Activated T-cell treated with anti-CD3 and anti-CD28 coated beads, Interleukin-2, amount 50 U/mL, for 24 hours (primary cell): Measurements from ENCODE around the gene RACGAP1.
"Not testable (repeated sequence)": the region's sequence is repeated elsewhere in the genome, so short reads cannot be mapped to it uniquely, and the experiment has no call there.

Source experiments
- DNase-seq: peaks from one replicate; pipeline ENCODE4 v3.0.0-alpha.2; 2020
- H3K27ac Mint-ChIP-seq: 2 replicates; pipeline ENCODE4 v1.8.0; 2020; ENCODE audit warnings: mild to moderate bottlenecking, mixed read lengths
- H3K27me3 Mint-ChIP-seq: 2 replicates; pipeline ENCODE4 v1.8.0; 2020; ENCODE audit warnings: mixed read lengths
- H3K36me3 Mint-ChIP-seq: 2 replicates; pipeline ENCODE4 v1.8.0; 2020; ENCODE audit warnings: low read depth, mixed read lengths
- H3K4me1 Mint-ChIP-seq: 2 replicates; pipeline ENCODE4 v1.8.0; 2020; ENCODE audit warnings: low read depth, mixed read lengths
- H3K4me3 Mint-ChIP-seq: 2 replicates; pipeline ENCODE4 v1.8.0; 2020; ENCODE audit warnings: mild to moderate bottlenecking, moderate library complexity, mixed read lengths
- H3K9me3 Mint-ChIP-seq: 2 replicates; pipeline ENCODE4 v1.8.0; 2020; ENCODE audit warnings: mixed read lengths

The RACGAP1 gene

GRCh38 chr12:50004696-50005095 lies 20.6 kb downstream of the RACGAP1 start:
- H3K27me3 Mint-ChIP-seq: no peaks in the 10 kb centered on the region
- H3K4me3 Mint-ChIP-seq: no peak overlapping the region
- DNase-seq: no peak
- peaks cover 85% of the 10 kb centered on the region for H3K36me3 Mint-ChIP-seq
- peaks cover 10% of the 10 kb centered on the region for H3K4me1 Mint-ChIP-seq
- H3K9me3 Mint-ChIP-seq: no peaks in the 10 kb centered on the region
- H3K27ac Mint-ChIP-seq: no peak overlapping the region

GRCh38 chr12:50003595-50003994 lies 21.7 kb downstream of the RACGAP1 start:
- H3K36me3 Mint-ChIP-seq: peaks cover 88% of the 10 kb centered on the region
- DNase-seq: no peak
- peaks cover 10% of the 10 kb centered on the region for H3K4me1 Mint-ChIP-seq

GRCh38 chr12:49998453-49998852 lies 26.8 kb downstream of the RACGAP1 start:
- Mint-ChIP-seq H3K27ac (no peak overlapping the region), H3K4me3 (no peak overlapping the region), H3K4me1 (no peaks in the 10 kb centered on the region), H3K36me3 (peaks cover 89% of the 10 kb centered on the region), H3K9me3 (no peaks in the 10 kb centered on the region), H3K27me3 (no peaks in the 10 kb centered on the region)
- no peak for DNase-seq

More at GRCh38 chr12:50003595-50003994, 21.7 kb downstream of the RACGAP1 start:
- Mint-ChIP-seq H3K27ac (no peak overlapping the region), H3K9me3 (no peaks in the 10 kb centered on the region), H3K4me3 (no peak overlapping the region), H3K27me3 (no peaks in the 10 kb centered on the region)

GRCh38 chr12:49990273-49990672 lies 35.0 kb downstream of the RACGAP1 start:
- Mint-ChIP-seq H3K4me1 (peaks cover 11% of the 10 kb centered on the region), H3K9me3 (no peaks in the 10 kb centered on the region), H3K4me3 (no peak overlapping the region), H3K27me3 (no peaks in the 10 kb centered on the region), H3K27ac (no peak overlapping the region), H3K36me3 (peaks cover 85% of the 10 kb centered on the region)
- no peak for DNase-seq

- DNase-seq, H3K4me3 Mint-ChIP-seq, H3K27me3 Mint-ChIP-seq, H3K9me3 Mint-ChIP-seq, H3K27ac Mint-ChIP-seq: not testable (repeated sequence)
- H3K4me1 Mint-ChIP-seq: peaks cover 11% of the 10 kb centered on the region
- peaks cover 84% of the 10 kb centered on the region for H3K36me3 Mint-ChIP-seq
Measured at GRCh38 chr12:49989400-49989799, 35.9 kb downstream of the RACGAP1 start.

GRCh38 chr12:49987625-49988303 lies 37.5 kb downstream of the RACGAP1 start:
- H3K4me1 Mint-ChIP-seq: peaks cover 11% of the 10 kb centered on the region
- H3K27me3 Mint-ChIP-seq: no peaks in the 10 kb centered on the region
- no peak for DNase-seq
- no peak overlapping the region for H3K27ac Mint-ChIP-seq
- no peaks in the 10 kb centered on the region for H3K9me3 Mint-ChIP-seq
- peaks cover 69% of the 10 kb centered on the region for H3K36me3 Mint-ChIP-seq
- no peak overlapping the region for H3K4me3 Mint-ChIP-seq

- Mint-ChIP-seq H3K4me1 (peaks cover 11% of the 10 kb centered on the region), H3K36me3 (peaks cover 56% of the 10 kb centered on the region)
- not testable (repeated sequence) for H3K27ac Mint-ChIP-seq, H3K4me3 Mint-ChIP-seq, DNase-seq, H3K9me3 Mint-ChIP-seq, H3K27me3 Mint-ChIP-seq
Measured at GRCh38 chr12:49986476-49986875, 38.8 kb downstream of the RACGAP1 start.

GRCh38 chr12:49985981-49986380 lies 39.3 kb downstream of the RACGAP1 start:
- Mint-ChIP-seq H3K4me3 (no peak overlapping the region), H3K27ac (no peak overlapping the region), H3K9me3 (no peaks in the 10 kb centered on the region), H3K27me3 (no peaks in the 10 kb centered on the region), H3K4me1 (peaks cover 11% of the 10 kb centered on the region), H3K36me3 (peaks cover 54% of the 10 kb centered on the region)
- no peak for DNase-seq

GRCh38 chr12:49984476-49985359 lies 40.6 kb downstream of the RACGAP1 start:
- Mint-ChIP-seq H3K9me3 (no peaks in the 10 kb centered on the region), H3K4me1 (peaks cover 11% of the 10 kb centered on the region), H3K27me3 (no peaks in the 10 kb centered on the region), H3K27ac (no peak overlapping the region), H3K4me3 (no peak overlapping the region), H3K36me3 (peaks cover 41% of the 10 kb centered on the region)
- no peak for DNase-seq

- Mint-ChIP-seq H3K36me3 (peaks cover 34% of the 10 kb centered on the region), H3K4me1 (peaks cover 11% of the 10 kb centered on the region), H3K9me3 (no peaks in the 10 kb centered on the region), H3K4me3 (no peak overlapping the region), H3K27me3 (no peaks in the 10 kb centered on the region), H3K27ac (no peak overlapping the region)
- no peak for DNase-seq
Measured at GRCh38 chr12:49983892-49984291, 41.4 kb downstream of the RACGAP1 start.

- Mint-ChIP-seq H3K27me3 (no peaks in the 10 kb centered on the region), H3K4me1 (peaks cover 11% of the 10 kb centered on the region), H3K27ac (no peak overlapping the region), H3K36me3 (peaks cover 20% of the 10 kb centered on the region), H3K9me3 (no peaks in the 10 kb centered on the region), H3K4me3 (no peak overlapping the region)
- no peak for DNase-seq
Measured at GRCh38 chr12:49982246-49983087, 42.8 kb downstream of the RACGAP1 start.

- Mint-ChIP-seq H3K4me3 (no peak overlapping the region), H3K9me3 (no peaks in the 10 kb centered on the region), H3K27ac (no peak overlapping the region), H3K36me3 (peaks cover 10% of the 10 kb centered on the region), H3K27me3 (no peaks in the 10 kb centered on the region), H3K4me1 (peaks cover under 1% of the 10 kb centered on the region)
- no peak for DNase-seq
Measured at GRCh38 chr12:49980501-49981349, 44.6 kb downstream of the RACGAP1 start.

- DNase-seq: no peak
- Mint-ChIP-seq H3K27ac (no peak overlapping the region), H3K9me3 (no peaks in the 10 kb centered on the region), H3K27me3 (no peaks in the 10 kb centered on the region), H3K36me3 (peaks cover 2% of the 10 kb centered on the region), H3K4me3 (no peak overlapping the region), H3K4me1 (no peaks in the 10 kb centered on the region)
Measured at GRCh38 chr12:49979791-49980190, 45.5 kb downstream of the RACGAP1 start.
